Cardiac fibroblast (primary cell): ENCODE results near the gene MORC1.

Experiments
- DNase-seq, 2 donors: peaks; one replicate each; pipeline versions ENCODE4 v3.0.0 to v3.0.0-alpha.2; 2010; ENCODE audit warnings: low read depth in 2 of 2
- H3K4me3 ChIP-seq, 2 donors: replicated peaks in 1 of 2; 1 replicate in 1 of 2; 2 replicates in 1 of 2; pipeline ENCODE4 v1.5.1; 2011; ENCODE audit warnings: low read depth in 2 of 2, low read length in 2 of 2, mild to moderate bottlenecking in 2 of 2, moderate library complexity in 1 of 2
- CTCF ChIP-seq: IDR thresholded peaks from one replicate; pipeline ENCODE4 v1.5.1; 2011; ENCODE audit warnings: low read depth, mild to moderate bottlenecking, low read length, inconsistent platforms

Gene MORC1

GRCh38 chr3:109131276-109131675, 13.3 kb upstream of the MORC1 start:
- no peak for TF ChIP-seq CTCF
- no peak for DNase-seq
- H3K4me3 ChIP-seq, result no peak overlapping the region

DNA sequence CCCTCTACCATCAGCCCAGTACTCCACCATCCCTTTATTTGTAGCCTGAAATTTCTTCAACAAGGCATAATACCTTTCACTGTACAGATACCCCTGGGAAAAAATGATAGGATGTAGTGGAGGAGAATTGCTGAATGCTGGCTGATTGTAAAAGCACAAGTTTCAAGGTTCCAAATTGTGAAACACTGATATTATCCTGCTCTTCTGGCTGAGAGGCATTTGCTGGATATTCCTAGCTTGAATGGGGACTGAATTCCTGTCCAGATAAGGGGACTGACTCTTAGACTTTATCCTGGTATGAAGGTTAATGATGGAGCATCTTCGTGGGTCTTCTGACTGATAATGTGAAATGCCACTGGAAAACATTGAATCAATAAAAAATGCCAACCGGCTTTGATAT, 9.6 kb upstream of the MORC1 start:
- TF ChIP-seq CTCF, result no peak
- no peak overlapping the region for H3K4me3 ChIP-seq
- no peak for DNase-seq

- TF ChIP-seq CTCF, result no peak
- no peak overlapping the region for H3K4me3 ChIP-seq
- DNase-seq, result no peak
These were observed 8.0 kb upstream of the MORC1 start for GRCh38 chr3:109125902-109126301.

DNA sequence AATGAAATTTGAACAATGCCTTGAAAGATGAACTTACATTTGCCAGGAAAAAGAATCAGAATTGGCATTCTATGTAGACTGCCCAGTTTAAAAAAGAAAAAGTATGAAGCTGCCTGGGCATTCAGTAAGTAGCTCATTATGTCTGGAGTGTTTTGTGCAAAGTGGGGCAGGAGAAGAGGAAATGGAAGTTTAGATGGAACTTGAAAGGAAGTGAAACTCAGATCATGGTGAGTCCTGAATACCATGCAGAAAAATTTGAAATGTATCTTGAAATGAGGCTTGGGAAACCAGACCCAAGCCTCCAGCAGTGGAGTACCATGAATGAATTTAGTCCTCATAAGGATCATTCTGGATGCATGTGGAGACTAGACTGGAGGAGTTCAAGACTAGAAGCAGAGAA, 4.8 kb upstream of the MORC1 start:
- no peak for TF ChIP-seq CTCF
- H3K4me3 ChIP-seq, result no peak overlapping the region
- DNase-seq, result no peak

GRCh38 chr3:109118584-109118983, 650 bp upstream of the MORC1 start:
- no peak for DNase-seq
- no peak for TF ChIP-seq CTCF
- H3K4me3 ChIP-seq, result no peak overlapping the region

GRCh38 chr3:109116031-109116430, 1.9 kb downstream of the MORC1 start:
- no peak overlapping the region for H3K4me3 ChIP-seq
- TF ChIP-seq CTCF, result no peak
- DNase-seq, result no peak

- H3K4me3 ChIP-seq, result no peak overlapping the region
- DNase-seq, result no peak
- TF ChIP-seq CTCF, result no peak
These were observed 2.5 kb downstream of the MORC1 start for GRCh38 chr3:109115451-109115850.
